Measurements from ENCODE around the gene KIF16B.
"Not testable (repeated sequence)": the region's sequence is repeated elsewhere in the genome, so short reads cannot be mapped to it uniquely, and the experiment has no call there.

Gene KIF16B

GRCh38 chr20:16552015-16552414 lies 21.2 kb downstream of the KIF16B start:
- DNase-seq = no peak

GRCh38 chr20:16551607-16552006 lies 21.6 kb downstream of the KIF16B start:
- DNase-seq = no peak

GRCh38 chr20:16548068-16548672 lies 25.1 kb downstream of the KIF16B start:
- DNase-seq = no peak

- DNase-seq = no peak
These were observed 28.3 kb downstream of the KIF16B start for GRCh38 chr20:16544949-16545348.

GRCh38 chr20:16542477-16542876 lies 30.8 kb downstream of the KIF16B start:
- no peak for DNase-seq

GRCh38 chr20:16541878-16542277 lies 31.4 kb downstream of the KIF16B start:
- no peak for DNase-seq

- no peak for DNase-seq
These were observed 32.0 kb downstream of the KIF16B start for GRCh38 chr20:16541226-16541625.

- peak; percentile 13 for DNase-seq
These were observed 33.8 kb downstream of the KIF16B start for GRCh38 chr20:16539280-16540021.

- DNase-seq = no peak
These were observed 34.5 kb downstream of the KIF16B start for GRCh38 chr20:16538779-16539178.

- DNase-seq = no peak
These were observed 35.3 kb downstream of the KIF16B start for GRCh38 chr20:16537918-16538317.

- no peak for DNase-seq
These were observed 36.1 kb downstream of the KIF16B start for GRCh38 chr20:16537025-16537665.

- DNase-seq = no peak
These were observed 38.0 kb downstream of the KIF16B start for GRCh38 chr20:16535277-16535676.

GRCh38 chr20:16533502-16533901 lies 39.7 kb downstream of the KIF16B start:
- DNase-seq = no peak

GRCh38 chr20:16531485-16531884 lies 41.8 kb downstream of the KIF16B start:
- no peak for DNase-seq

GRCh38 chr20:16530201-16530681 lies 43.0 kb downstream of the KIF16B start:
- no peak for DNase-seq

- no peak for DNase-seq
These were observed 45.2 kb downstream of the KIF16B start for GRCh38 chr20:16528078-16528477.

- no peak for DNase-seq
These were observed 45.8 kb downstream of the KIF16B start for GRCh38 chr20:16527438-16527837.

GRCh38 chr20:16526433-16527380 lies 46.5 kb downstream of the KIF16B start:
- DNase-seq = no peak

GRCh38 chr20:16522651-16523050 lies 50.6 kb downstream of the KIF16B start:
- not testable (repeated sequence) for DNase-seq

GRCh38 chr20:16520154-16520553 lies 53.1 kb downstream of the KIF16B start:
- DNase-seq = no peak

GRCh38 chr20:16519673-16520072 lies 53.6 kb downstream of the KIF16B start:
- DNase-seq = not testable (repeated sequence)

GRCh38 chr20:16518784-16519084 lies 54.5 kb downstream of the KIF16B start:
- no peak for DNase-seq
